ENCODE data around the gene MAML3.

The MAML3 gene

DNA sequence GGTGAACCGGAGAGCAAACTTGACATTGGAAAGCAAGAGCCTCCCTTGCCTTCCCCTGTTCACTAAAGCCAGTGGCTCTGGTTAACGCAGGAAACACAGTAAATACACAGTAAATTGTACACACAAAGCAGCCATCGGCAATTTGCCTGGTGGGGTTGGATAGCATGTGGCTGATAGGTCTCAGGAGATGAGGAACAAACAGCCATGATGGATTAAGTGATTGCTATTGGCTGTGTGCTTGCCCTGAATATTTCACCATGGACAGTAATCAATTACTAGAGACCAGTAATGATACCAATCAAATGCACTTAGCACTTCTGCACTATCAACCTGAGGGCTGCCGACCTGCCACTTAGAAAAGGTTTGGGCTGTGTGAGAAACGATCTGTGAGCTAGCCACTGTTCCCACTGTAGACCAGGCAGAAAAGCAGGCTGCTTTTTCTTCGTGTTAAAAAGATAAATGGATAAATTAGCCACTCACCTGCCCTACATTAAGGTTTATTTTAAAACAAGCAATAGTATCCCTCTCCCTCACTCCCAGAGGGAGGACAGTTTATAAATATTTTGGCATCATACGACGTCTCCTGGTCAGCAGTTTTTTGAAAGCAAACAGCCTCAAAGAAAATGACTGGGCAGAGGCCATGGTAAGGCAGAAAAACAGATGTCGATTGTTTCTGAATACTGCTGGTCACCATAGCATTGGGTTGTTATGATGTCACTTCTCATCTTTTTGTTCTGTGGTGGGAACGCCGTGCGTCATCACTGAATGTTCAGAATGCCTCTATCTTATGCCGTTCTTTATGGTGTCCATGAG is 167.1 kb downstream of the MAML3 start:
- no peak for DNase-seq

DNA sequence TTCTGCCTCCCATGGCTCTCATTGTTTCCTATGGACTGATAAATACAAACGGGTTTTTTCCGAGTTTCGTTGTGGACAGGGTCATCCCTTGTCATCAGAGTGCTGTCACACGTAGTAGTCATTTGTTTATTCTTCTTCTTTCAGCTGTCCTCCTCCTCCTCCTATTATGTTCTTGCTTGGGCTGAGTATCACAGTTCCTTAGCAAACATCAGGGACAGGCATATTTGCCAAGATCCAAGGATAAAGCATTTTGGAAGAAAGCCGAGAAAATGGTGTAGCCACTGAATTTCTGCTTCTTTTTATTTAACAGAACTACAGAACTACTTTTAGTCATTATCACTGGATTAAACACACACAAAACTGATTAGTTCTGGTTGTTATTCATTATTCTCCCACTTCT is 167.9 kb downstream of the MAML3 start:
- DNase-seq: no peak

DNA sequence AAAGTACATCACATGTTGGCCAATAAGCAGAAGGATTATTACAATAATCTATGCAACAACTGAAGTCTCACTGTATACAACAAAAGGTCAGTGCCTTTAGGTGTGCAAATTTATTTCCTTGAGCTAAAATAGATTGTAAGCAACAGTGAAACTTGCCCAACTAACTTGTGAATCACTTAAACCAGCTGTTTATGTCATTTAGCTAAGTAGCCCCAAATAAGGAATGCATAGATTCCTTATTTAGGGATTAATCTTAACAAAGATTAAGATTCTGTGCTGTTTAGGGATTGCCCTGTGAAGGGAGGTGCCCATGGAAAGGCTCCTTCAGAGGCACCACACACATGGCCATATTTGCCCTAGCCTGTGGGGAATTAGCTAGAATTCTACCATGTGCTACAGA is 168.6 kb downstream of the MAML3 start:
- DNase-seq: no peak

DNA sequence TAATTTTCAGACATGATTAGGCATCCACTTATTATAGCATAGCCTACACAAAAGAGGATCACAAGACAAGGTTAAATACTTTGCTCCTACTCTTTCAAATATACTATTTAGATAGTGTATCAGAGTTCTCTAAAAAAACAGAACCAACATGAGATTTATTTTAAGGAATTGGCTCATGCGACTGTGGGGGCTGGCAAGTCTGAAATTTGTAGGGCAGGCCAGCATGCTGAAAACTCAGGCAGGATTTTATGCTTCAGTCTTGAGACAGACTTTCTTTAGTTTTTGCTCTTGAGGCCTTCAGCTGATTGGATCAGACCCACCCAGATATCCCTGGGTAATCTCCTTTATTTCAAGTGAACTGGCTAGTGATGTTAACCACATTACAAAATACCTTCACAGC is 169.5 kb downstream of the MAML3 start:
- DNase-seq: no peak

DNA sequence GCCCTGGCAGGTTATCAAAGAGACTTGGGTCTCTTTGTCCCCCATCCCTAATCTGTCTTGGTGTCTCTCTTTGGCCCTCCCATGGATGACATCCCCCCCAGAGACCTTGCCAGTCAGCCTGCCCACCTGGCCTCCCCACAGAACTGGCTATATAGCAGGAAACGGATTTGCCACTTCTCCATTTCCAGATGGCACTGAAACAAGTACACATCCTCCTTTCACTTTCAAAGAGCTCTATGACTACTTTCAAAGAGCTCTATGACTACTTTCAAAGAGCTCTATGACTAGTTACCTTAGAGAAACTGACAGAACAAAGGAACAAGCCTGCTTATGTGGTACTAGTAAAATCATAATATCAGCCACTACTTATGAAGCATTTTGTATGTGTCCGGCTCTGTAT is 175.3 kb downstream of the MAML3 start:
- DNase-seq: no peak

DNA sequence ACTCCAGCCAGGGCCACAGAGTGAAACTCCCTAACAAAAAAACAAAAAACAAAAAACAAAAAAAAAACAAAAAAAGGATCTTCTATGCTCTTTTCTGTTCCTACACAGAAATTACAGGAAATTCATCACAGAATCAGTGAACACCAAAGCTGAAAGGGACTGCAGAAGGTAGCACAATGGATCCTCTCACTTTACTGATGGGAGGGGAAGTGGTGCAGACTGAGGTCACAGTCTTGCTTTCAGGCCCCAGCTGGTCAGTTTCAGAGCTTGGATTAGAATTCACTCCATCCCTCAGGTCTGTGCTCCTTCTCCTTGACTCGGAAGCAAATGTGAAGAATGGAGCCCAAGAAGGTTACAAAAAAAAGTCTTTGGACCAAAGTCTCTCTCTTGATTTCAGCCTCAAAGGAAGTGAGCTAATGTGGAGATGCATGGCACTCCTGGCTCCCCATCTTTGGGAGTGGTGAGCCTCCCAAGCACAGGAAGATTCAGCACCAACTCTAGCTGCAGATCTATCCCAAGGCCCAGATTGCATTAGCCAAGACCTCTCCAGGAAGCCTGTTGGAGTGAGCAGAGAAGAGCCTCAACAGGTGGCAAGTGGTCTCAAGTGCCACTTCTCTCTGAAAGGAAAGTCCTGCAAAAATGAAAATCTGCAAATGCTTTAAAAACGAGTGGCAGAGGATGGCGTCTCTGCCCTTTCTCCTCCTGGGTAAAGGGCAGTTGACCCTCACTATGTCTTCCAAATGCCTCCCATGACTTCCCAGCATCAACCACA is 176.0 kb downstream of the MAML3 start:
- no peak for DNase-seq

DNA sequence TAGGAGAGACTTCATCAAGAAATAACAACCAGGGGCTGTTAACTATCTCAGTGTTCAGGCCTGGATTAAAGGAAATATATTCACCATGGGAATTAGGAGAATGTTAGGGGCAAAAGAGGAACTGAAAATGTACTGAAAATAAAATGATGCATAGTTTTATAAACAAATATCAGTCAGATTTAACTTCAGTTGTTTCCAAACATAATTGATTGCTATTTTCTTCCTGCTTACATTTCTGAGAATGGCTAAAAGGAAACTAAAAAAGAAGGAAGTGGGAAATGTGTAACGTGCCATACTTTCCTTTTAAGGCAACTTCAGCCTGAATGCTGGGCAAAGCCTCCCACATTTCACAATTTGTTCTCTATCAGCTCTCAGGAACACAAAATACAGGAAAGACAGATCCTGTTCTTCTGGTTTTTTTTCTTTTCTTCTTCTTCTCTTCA is 178.1 kb downstream of the MAML3 start:
- DNase-seq: no peak

DNA sequence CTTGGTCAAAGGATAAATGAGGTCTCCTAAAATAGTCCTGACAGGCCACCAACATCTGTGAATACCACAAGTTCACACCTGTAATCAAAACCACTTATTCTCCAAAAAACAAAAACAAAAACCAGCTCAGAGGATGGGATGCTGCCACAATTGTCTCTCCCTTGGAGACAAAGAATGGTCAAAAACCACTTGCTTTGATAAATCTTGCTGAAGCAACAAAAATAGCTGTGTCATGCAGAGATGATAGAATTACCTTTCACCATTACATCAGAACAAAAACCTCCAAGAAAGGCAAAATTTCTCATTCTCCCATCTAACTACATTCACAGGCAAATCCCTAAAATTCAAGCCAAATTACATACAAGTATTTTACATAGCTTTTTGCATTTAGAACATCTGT is 180.4 kb downstream of the MAML3 start:
- DNase-seq: no peak

DNA sequence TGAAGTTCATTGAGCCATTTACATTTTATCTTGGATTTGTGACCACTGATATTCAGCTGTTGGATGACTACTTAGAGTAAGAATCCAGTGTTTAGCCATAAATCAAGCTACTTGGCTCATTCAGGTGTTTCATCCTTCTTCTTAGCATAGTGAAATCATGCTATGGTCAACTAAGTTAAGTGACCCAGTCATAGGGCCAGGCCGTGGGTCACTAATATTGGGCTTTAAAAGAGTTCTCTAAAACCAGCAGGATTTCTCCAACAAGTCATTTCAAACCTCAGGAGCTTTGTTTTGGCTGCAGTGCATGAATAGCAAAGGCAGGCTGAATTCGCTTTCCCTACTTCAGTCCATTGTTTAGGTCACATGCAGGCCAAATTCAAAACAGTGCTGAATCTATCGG is 181.0 kb downstream of the MAML3 start:
- no peak for DNase-seq

DNA sequence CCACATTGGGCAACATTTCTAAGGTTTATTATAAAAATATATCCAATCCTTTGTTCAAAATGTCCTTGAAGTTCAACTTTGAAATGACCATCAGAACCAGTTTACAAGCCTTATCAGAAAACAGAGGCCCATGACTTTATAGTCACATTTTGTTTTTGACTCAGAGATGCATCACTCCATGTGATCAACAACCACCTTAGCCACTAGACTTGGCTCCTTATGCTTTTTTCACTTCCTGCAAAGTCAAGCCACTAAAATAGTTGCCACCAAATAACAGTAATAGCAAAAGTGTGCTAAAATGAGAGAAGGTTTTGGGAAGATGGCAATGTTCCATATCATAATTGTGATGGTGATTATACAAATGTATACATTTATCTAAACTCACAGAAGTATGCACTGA is 181.7 kb downstream of the MAML3 start:
- DNase-seq: no peak

DNA sequence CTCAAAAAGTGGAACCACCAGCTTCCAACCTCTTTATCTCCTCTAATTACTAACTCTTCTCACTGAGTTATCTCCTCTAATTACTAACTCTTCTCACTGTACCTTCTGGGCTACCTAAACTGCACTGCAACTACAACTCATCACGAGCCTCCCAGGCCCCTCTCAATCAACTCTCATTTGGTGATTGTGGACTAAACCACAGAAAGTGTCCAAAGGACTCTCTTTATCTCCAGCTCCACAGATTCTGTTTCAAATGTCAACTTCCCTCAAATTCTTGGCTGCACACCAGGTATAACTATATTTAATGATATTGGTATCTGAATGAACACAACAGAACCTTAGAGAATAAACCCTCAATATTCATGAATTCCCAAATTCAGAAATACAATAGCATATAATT is 182.9 kb downstream of the MAML3 start:
- DNase-seq: no peak

DNA sequence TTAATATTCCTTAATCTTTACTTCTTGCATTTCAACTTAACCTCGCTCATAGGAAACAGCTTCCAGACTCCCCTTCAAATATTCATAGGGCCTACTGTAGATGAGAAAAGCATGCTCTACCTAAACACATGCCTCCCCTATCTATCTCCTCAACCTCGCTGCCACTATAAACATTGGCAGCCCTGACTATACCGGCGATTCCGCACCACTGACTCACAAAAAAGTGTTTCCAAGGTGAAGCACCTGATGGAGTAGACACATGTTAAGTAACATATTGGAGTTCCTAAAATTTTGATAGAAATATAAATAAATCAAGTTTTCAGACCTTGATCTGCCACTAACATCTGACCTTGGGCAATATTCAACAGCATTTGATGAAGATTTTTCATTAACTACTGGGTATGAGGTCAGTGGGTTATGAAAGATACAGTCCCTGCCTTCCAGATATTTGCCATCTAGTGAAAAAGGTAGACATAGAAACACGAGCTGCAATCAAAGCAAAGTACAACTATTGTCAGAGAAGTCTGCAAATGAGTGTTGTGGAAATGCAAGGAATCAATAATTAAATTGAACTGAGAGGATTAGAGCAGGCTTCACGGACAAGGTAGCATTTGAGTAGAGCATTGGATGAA is 184.2 kb downstream of the MAML3 start:
- DNase-seq: no peak

DNA sequence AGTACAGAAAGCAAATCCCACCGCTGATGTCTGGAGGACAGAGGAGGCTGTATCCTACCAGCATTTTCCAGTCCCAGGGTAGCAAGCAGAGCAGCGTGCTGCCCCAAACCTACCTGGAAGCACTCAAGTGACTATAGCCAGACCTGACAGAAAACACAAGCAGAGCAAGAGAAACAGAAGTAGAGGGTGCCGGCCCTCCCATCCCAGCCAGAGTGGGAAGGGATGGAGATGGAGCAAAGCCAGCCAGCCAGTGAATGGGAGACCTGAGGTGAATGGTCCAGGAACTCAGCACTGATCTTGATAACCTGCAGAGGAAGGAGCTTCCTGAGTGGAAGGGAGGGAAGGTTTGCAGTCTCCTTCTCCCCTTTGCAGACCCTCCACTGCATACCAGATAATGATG is 185.2 kb downstream of the MAML3 start:
- DNase-seq: no peak

DNA sequence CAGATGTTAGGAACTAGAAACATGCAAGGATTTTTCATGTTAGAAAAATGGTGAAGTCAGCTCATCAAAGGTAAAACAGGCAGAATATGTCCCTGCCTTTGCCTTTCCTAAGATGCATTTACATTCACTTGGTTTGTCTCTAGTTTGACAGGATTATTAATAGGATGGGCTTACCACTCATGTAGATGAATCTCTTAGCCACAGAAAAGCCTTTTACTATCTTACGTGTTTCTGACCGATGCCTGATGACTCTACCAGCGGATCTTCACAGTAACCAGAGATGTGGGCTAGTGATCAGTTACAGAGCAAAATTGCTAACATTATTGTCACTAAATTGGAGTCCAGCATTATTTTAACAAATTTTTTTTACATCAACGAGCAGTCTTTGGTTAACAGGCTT is 187.6 kb downstream of the MAML3 start:
- DNase-seq: no peak

DNA sequence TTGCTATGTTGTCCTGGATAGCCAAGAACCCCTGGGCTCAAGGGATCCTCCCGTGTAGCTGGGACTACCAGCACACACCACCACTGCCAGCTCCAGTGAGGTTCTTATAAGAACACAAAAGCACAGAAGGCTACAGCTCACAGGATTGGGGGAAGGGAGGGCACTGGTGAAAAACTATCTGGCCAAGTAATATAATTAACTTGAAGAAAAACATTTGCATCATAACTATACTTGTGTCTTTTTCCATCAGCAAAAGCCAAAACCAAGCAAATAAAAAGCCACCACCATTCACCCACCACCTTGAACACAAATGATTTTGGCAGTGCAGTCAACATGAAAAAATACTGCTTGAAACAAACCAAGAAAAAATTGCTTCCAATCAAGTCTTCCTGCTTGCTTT is 188.2 kb downstream of the MAML3 start:
- no peak for DNase-seq

DNA sequence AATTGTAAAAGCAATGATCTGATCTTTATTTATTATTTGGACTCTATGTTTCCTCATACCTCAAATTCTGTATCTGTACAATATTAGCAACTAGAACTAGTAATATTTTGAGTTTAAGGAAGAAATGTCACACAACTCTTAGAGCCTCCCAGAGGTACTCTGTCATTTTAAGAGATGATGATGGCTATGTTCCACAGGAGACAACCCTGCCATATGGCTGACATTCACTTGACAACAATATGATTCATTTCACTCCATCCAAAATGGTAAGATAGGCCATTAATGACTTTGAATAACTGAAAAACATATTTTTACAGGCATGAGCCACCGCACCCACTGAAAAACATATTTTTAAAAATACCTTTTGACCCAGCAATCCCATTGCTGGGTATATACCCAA is 190.3 kb downstream of the MAML3 start:
- no peak for DNase-seq

DNA sequence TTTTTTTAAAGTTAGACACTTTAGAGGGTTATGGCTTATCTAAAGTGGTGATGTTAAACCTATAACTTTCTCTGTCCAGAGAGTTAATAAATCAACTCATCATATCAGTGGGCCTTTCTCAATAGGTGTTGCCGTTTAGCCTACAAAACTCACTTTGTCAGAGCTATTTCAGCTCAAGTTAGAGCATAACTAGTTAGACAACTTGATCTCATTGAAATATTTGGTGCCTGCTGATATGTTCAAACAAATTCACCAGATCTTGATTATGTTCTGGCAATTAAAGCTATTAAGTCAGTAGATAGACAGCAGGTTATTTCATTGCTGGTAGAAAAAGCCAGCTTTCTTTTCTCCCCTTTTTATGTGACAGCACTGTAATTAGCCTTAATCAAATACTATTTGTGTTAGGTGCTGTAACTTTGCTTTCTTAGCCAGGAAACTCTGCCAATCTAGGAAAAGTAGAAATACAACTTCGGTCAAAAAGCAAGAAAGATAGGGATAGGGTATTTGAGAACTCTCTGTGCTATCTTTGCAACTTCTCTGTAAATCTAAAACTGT is 191.8 kb downstream of the MAML3 start:
- no peak for DNase-seq

DNA sequence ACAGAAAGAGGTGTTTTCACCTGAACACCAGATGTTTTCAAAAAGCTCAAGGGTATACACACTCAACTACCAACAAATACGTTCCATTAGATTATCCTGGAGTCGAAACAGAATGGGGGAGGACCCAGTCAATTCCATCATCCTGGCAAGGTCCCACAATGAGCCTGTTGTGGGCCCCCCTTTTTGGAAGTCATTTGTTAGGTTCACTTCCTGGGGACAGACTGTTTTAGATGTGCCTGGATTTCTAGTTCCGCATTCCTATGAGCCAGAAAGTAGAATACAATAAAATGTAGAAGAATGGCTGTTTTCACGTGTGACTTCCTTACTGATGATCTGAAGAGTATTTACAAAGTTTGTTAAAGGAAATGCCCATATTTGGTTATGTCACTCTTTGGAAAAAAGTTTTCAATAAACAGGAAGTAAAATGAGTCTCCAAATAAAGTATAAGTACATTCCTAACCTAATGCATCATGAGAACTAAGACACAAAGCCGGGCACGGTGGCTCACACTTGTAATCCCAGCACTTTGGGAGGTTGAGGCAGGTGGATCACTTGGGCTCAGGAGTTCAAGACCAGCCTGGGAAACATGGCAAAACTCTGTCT is 192.5 kb downstream of the MAML3 start:
- DNase-seq: no peak

DNA sequence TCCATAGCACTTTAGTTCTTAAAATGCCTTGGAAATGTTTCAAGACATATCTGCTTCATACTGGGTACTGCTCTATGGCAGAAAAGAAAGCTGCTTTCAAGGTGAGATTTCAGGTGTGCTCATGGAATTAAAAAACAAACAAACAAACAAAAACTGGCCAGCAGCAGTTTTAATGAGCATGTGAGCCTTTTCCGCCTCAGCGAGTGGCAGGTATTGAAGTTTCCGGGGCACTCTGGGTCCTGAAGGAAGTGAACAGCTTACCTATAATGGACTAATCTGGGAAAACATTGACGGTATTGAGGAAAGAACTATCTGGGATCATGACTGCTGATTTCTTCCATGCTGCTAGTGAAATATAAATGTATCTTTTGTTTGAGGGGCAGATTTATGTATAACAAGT is 194.6 kb downstream of the MAML3 start:
- no peak for DNase-seq

DNA sequence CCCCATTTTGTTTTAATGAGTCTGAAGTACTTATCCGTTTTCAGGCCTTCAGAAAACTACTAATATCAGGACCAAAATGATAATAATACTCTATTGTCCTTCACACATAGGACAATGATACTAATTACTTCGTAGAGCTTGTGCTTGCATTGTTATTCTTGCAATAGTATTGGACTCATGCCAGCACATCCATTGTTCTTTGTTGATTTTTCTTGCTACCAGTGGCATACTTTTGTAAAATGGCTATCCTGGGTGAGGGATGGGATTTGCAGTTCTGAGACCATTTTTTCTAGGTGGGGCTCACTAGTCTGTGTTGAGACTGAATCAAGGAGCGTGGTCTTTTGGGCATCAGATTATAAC is 195.3 kb downstream of the MAML3 start:
- DNase-seq: no peak

DNA sequence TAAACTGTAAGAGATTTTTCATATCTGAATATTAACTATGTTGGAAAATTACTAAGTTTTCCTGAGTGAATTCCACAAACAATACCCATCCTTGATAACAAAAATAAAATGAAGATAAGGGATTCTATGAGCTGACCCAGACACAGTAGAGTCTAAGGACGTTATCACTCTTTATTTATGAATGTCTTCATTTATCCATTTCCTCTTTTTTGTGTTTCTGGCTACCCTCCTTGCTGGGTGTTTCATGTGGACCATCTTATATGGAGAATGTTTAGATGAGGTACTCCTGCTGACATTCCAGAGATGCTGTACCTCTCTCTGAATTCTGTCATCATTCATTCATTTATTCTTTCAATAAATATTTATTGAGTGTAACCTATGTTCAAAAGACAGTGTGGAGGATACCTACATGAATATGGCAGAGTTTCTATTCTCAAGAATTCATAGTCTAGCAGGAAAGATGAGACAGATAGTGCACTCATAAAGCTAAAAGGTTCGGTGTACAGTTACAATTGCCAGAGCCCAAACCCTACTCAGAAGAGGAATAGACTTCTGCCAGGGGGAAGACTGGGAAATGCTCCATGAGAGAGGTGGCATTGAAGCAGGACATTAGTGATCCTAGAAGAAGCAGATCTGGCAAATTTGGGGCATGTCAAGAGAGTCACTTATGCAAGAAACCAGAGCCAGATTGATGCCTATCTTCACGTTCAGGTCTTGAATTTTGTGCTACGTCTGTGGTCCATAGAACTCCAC is 195.8 kb downstream of the MAML3 start:
- no peak for DNase-seq

DNA sequence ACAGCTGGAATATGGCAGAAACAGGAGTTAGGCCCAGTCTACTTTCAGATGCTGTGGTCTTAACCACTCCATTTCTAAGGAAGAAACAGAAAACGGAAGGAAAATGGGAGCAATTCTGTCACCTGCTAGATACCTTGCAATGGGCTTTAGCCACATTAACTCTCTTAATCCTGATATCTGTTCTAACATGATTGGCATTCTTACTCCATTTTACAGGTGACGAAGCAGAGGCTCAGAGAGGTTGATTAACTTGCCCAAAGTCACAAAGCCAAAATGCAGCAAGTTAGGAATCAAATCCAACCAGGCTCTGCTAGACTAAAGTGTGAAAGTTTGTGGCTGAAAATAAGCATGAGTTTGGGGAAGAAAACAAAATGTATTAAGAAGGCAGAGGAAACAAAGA is 196.9 kb downstream of the MAML3 start:
- no peak for DNase-seq
